ENCODE results near the gene ZNF750. TPM values are rescaled to one million over a fixed set of nuclear protein-coding genes. Genes with fewer than 3 reads are reported as not detected.

Gene ZNF750
- total and polyA plus RNA-seq, 2 of the 13 experiments (the other 11 are each of a cell fraction or from before 2014, with no cell fraction given): not detected

- TF ChIP-seq GMEB1 (CRISPR knock-in tag; IDR thresholded peaks at IDR 0.05; ENCODE audit: borderline replicate concordance): no peak
- no peak for TF ChIP-seq RNF2 (conservative IDR thresholded peaks at IDR 0.05; ENCODE audit: low read depth)
- no peak for TF ChIP-seq HNRNPL (IDR thresholded peaks at IDR 0.05; ENCODE audit: low read depth, low read length)
- TF ChIP-seq ZNF281 (CRISPR knock-in tag; IDR thresholded peaks at IDR 0.05; ENCODE audit: borderline replicate concordance): no peak
- no peak for TF ChIP-seq ELF1 (CRISPR knock-in tag; IDR thresholded peaks at IDR 0.05)
- no peak for TF ChIP-seq MTA1 (CRISPR knock-in tag; IDR thresholded peaks at IDR 0.05; ENCODE audit: borderline replicate concordance)
- no peak for TF ChIP-seq ZNF562 (CRISPR knock-in tag; IDR thresholded peaks at IDR 0.05; ENCODE audit: borderline replicate concordance)
Observed at GRCh38 chr17:82844796-82845162, 5.0 kb upstream of the ZNF750 start (continued).

GRCh38 chr17:82843904-82844680 is 4.3 kb upstream of the ZNF750 start:
- Histone ChIP-seq H3K27ac (ENCODE audit: extremely low read length, insufficient read depth, low read length) (no peak overlapping the region), H3K4me2 (ENCODE audit: low read depth, low read length) (no peak overlapping the region), H3K79me2 (ENCODE audit: insufficient read depth, low read length) (no peaks in the 10 kb centered on the region), H3K9me3 (ENCODE audit: low read length) (no peaks in the 10 kb centered on the region), H4K20me1 (ENCODE audit: insufficient read depth, low read length) (no peaks in the 10 kb centered on the region), H3K9ac (ENCODE audit: insufficient read depth, low read depth, low read length) (no peak overlapping the region), H3K4me3 (replicated peaks in 1 of 3; ENCODE audit: insufficient read depth in 1 of 3, low read depth in 2 of 3, low read length in 3 of 3) (no peak overlapping the region), H2AFZ (ENCODE audit: low read length) (no peak overlapping the region), H3K36me3 (replicated peaks in 1 of 2; ENCODE audit: control insufficient read depth in 1 of 2, insufficient read depth in 2 of 2, low read length in 2 of 2) (peaks cover 0 to 2% of the 10 kb centered on the region in 2 experiments; a peak in 1 of 5 replicates), H3K4me1 (ENCODE audit: insufficient read depth, low read length) (peaks cover 14% of the 10 kb centered on the region), H3K27me3 (ENCODE audit: control insufficient read depth in 1 of 2, insufficient read depth in 2 of 2, low read length in 2 of 2) (no peaks in the 10 kb centered on the region)
- POLR2A ChIA-PET: no interaction called here
- intact Hi-C loops (cut with micrococcal nuclease; ENCODE audit: unreplicated experiment) (no loop called here), in situ Hi-C loops (cut with HindIII; ENCODE audit: extremely low pct_ligation_motif_present, low pct_unique_long_range_greater_than_20kb) (no loop called here)
- DNase-seq (ENCODE audit: low spot score) (no peak), FAIRE-seq (no peak), ATAC-seq (no peak)
- no TSS peak for BruUV-seq (replicated peaks)
- WGBS (ENCODE audit: low lambda C conversion rate): 90% methylated on average over 7 of the region's 7 CpGs
- CTCF ChIA-PET (ENCODE audit: low intra/inter-chr PET ratio, low total read pairs): no interaction called here
- TF ChIP-seq ZNF350 (CRISPR knock-in tag; IDR thresholded peaks at IDR 0.05; ENCODE audit: borderline replicate concordance, low read depth) (no peak), ZNF644 (CRISPR knock-in tag; IDR thresholded peaks at IDR 0.05; ENCODE audit: low read depth) (no peak), ARID2 (CRISPR knock-in tag; IDR thresholded peaks at IDR 0.05; ENCODE audit: borderline replicate concordance) (no peak), CSRNP1 (CRISPR knock-in tag; IDR thresholded peaks at IDR 0.05) (no peak), ZSCAN25 (CRISPR knock-in tag; IDR thresholded peaks at IDR 0.05) (no peak), NFYC (CRISPR knock-in tag; IDR thresholded peaks at IDR 0.05) (no peak), EHMT2 (IDR thresholded peaks at IDR 0.05; ENCODE audit: borderline replicate concordance, low read depth, low read length) (no peak), ZBTB20 (CRISPR knock-in tag; IDR thresholded peaks at IDR 0.05; ENCODE audit: borderline replicate concordance, low read depth) (no peak), ZNF331 (CRISPR knock-in tag; IDR thresholded peaks at IDR 0.05) (no peak)
